K562 (cell line): ENCODE measurements around the gene TMEM131. TPM values are rescaled to one million over a fixed set of nuclear protein-coding genes. Genes with fewer than 3 reads are reported as not detected.

Experiments
- ATAC-seq: fragments of 200-7000 bp; cut with Tn5 transposase; 3 replicates; pipeline ENCODE4 v1.9.1; 2020; ENCODE audit warnings: moderate library complexity
- Bru-seq: library from RNA; stranded (reverse); fragments of 400-500 nt; gene quantifications from one replicate; lab custom pipeline; 2021; lab: Mats Ljungman, UMichigan
- BruChase-seq, 2 experiments: library from RNA; stranded (reverse); fragments of 400-500 nt; gene quantifications; one replicate each; lab custom pipeline; 2021; lab: Mats Ljungman, UMichigan
- BruUV-seq: library from RNA; stranded (reverse); fragments of 400-500 nt; replicated peaks from 2 replicates; lab custom pipeline; 2021; lab: Mats Ljungman, UMichigan
- CTCF ChIA-PET: fragments of 300-600 bp; formaldehyde crosslinking; extraction: SDS; loops from one replicate; lab custom pipeline; 2021; ENCODE audit warnings: low intra/inter-chr PET ratio; lab: Yijun Ruan, JAX
- POLR2A ChIA-PET: fragments of 300-600, 350-650 bp; sonication (Branson Sonifier 250); formaldehyde crosslinking; extraction: SDS; loops from one replicate; lab custom pipeline; 2021; ENCODE audit warnings: antibody characterized with exemption, inconsistent platforms; lab: Yijun Ruan, JAX
- DNase-seq, 4 experiments: peaks; one replicate each; pipeline versions ENCODE4 v3.0.0 to v3.0.0-alpha.2; 2011 to 2018; ENCODE audit warnings: low spot score in 3 of 4, mixed read lengths in 3 of 4; ENCODE audit errors: extremely low read depth in 1 of 4
- FAIRE-seq: peaks from 2 replicates; lab custom pipeline; 2011; peaks lifted over from hg19 to GRCh38; lab: Jason Lieb, UNC
- H2AFZ ChIP-seq: 2 replicates; pipeline ENCODE4 v1.6.0; 2011; ENCODE audit warnings: low read depth, low read length, control low read depth, inconsistent platforms
- H3K27ac ChIP-seq: fragments of 200-600 bp; 3 replicates; pipeline ENCODE4 v1.8.0; 2011; ENCODE audit warnings: low read depth, mild to moderate bottlenecking, control low read depth, inconsistent platforms, low read length, moderate library complexity, mixed read lengths; ENCODE audit errors: extremely low read depth
- H3K27me3 ChIP-seq, 2 experiments: fragments of 300-600 bp in 1 of 2; 2 replicates in 1 of 2; 3 replicates in 1 of 2; pipeline versions ENCODE4 v1.6.0 to v1.8.0; 2011; ENCODE audit warnings: inconsistent platforms in 2 of 2, low read length in 2 of 2, mild to moderate bottlenecking in 1 of 2, mixed read lengths in 1 of 2, moderate library complexity in 1 of 2; ENCODE audit not compliant: control insufficient read depth in 2 of 2, insufficient read depth in 2 of 2
- H3K36me3 ChIP-seq: fragments of 300-600 bp; 3 replicates; pipeline ENCODE4 v1.8.0; 2011; ENCODE audit warnings: mild to moderate bottlenecking, low read length, inconsistent platforms; ENCODE audit not compliant: control insufficient read depth, insufficient read depth
- H3K4me1 ChIP-seq, 2 experiments: fragments of 200-600 bp in 1 of 2; replicated peaks in 1 of 2; 2 replicates in 1 of 2; 3 replicates in 1 of 2; pipeline versions ENCODE4 v1.5.1 to v1.8.0; 2011; ENCODE audit warnings: inconsistent platforms in 2 of 2, low read length in 2 of 2, mild to moderate bottlenecking in 1 of 2, mixed read lengths in 1 of 2, moderate library complexity in 1 of 2; ENCODE audit not compliant: control insufficient read depth in 2 of 2, insufficient read depth in 2 of 2
- H3K4me2 ChIP-seq: 2 replicates; pipeline ENCODE4 v1.6.1; 2011; ENCODE audit warnings: low read length, control low read depth, inconsistent platforms, mixed read lengths; ENCODE audit not compliant: insufficient read depth
- H3K4me3 ChIP-seq: fragments of 200-600 bp; sonication (generic), shearing (Covaris generic); 2 replicates; pipeline ENCODE4 v1.5.1; 2016; ENCODE audit warnings: control low read depth, inconsistent platforms
- H3K79me2 ChIP-seq: fragments of 200-600 bp; 3 replicates; pipeline ENCODE4 v1.8.0; 2011; ENCODE audit warnings: low read length, inconsistent platforms; ENCODE audit not compliant: control insufficient read depth, insufficient read depth
- H3K9ac ChIP-seq, 2 experiments: 2 replicates each; pipeline versions ENCODE4 v1.6.0 to v1.6.1; 2011; ENCODE audit warnings: low read depth in 2 of 2, low read length in 2 of 2, control low read depth in 1 of 2, inconsistent platforms in 1 of 2, mild to moderate bottlenecking in 1 of 2, mixed read lengths in 1 of 2; ENCODE audit not compliant: insufficient read depth in 1 of 2
- H3K9me1 ChIP-seq: one replicate; pipeline ENCODE4 v1.6.0; 2011; ENCODE audit warnings: inconsistent platforms, mild to moderate bottlenecking, low read length, moderate library complexity; ENCODE audit not compliant: control insufficient read depth, insufficient read depth
- H3K9me3 ChIP-seq: replicated peaks from 2 replicates; pipeline ENCODE4 v1.5.1; 2011; ENCODE audit warnings: low read depth, low read length, inconsistent platforms; ENCODE audit not compliant: control insufficient read depth, insufficient read depth
- H4K20me1 ChIP-seq: replicated peaks from 2 replicates; pipeline ENCODE4 v1.6.1; 2011; ENCODE audit warnings: low read length, inconsistent platforms, mixed read lengths; ENCODE audit not compliant: control insufficient read depth, insufficient read depth
- FIP1L1 ChIP-seq: fragments of 200-400 bp; formaldehyde crosslinking; IDR thresholded peaks from 2 replicates; pipeline ENCODE4 v1.6.1; 2018; ENCODE audit warnings: mild to moderate bottlenecking, low read depth, low read length; ENCODE audit not compliant: poor library complexity, severe bottlenecking
- HMG20A ChIP-seq: fragments of 450-650 bp; formaldehyde crosslinking; conservative IDR thresholded peaks from 2 replicates; pipeline ENCODE4 v1.4.0; 2020; ENCODE audit warnings: mild to moderate bottlenecking, mixed read lengths
- STAT6 ChIP-seq: sonication (generic); formaldehyde crosslinking; IDR thresholded peaks from 2 replicates; pipeline ENCODE4 v1.8.1; 2023; ENCODE audit warnings: mild to moderate bottlenecking, missing genetic modification reagents
- ZNF282 ChIP-seq: sonication (generic); formaldehyde crosslinking; IDR thresholded peaks from 2 replicates; pipeline ENCODE4 v1.8.1; 2023; ENCODE audit warnings: missing genetic modification reagents
- ZNF395 ChIP-seq: fragments of 200-800 bp; sonication (Bioruptor generic); IDR thresholded peaks from 2 replicates; pipeline ENCODE4 v1.6.1; 2017; ENCODE audit warnings: missing genetic modification characterization, missing compliant biosample characterization
- WGBS: fragments of 100-300 bp; shearing (Covaris generic); methylation state at CpG from one replicate; pipeline ENCODE4 v1.1.6; 2016; ENCODE audit warnings: low coverage, mixed read lengths; ENCODE audit not compliant: insufficient coverage; ENCODE audit errors: missing lambda C conversion rate; 5-methylcytosine and 5-hydroxymethylcytosine counted together
- in situ Hi-C: fragments of 300-500 bp; cut with MboI; formaldehyde crosslinking; loops from 4 replicates; pipeline ENCODE4 v1.15.0; 2018; ENCODE audit warnings: inconsistent platforms, mixed read lengths
- intact Hi-C: fragments of 100-400 bp; cut with micrococcal nuclease; formaldehyde crosslinking; loops from 2 replicates; pipeline ENCODE4 v1.14.2; 2022
- long read RNA-seq, 3 experiments: library from polyadenylated mRNA in 2 of 3; library from RNA in 1 of 3; unstranded in 2 of 3; stranded (forward) in 1 of 3; transcript quantifications; one replicate each; pipeline ENCODE4 v2.0.0, GENCODE V29; 2019 to 2022
- polyA minus RNA-seq, 3 experiments: library from RNA; depleted of rRNA, polyadenylated mRNA; stranded (reverse); fragments of >200 nt; gene quantifications; 2 replicates each; pipeline ENCODE4 v1.2.3, GENCODE V29; 2011
- polyA plus RNA-seq, 8 experiments: library from polyadenylated mRNA; depleted of rRNA in 4 of 8; stranded (reverse) in 5 of 8; unstranded in 3 of 8; fragments of >200 nt; fragmentation: Nextera tagmentation in 2 of 8; fragmentation: Illumina TruSeq in 1 of 8; extraction: Ambion mirVana in 2 of 8; extraction: Trizol in 1 of 8; gene quantifications; 2 replicates each; pipeline versions ENCODE4 v1.2.1 to v1.2.3, GENCODE V29; 2011 to 2014; ENCODE audit warnings: inconsistent platforms in 1 of 8, missing spikeins in 1 of 8
- total RNA-seq, 7 experiments: library from RNA; depleted of rRNA in 6 of 7; stranded (reverse); fragments of >200 nt in 6 of 7; fragmentation: Illumina TruSeq in 2 of 7; extraction: Trizol in 2 of 7; gene quantifications; 2 replicates each; pipeline versions ENCODE4 v1.2.1 to v1.2.3, GENCODE V29; 2011 to 2021; ENCODE audit warnings: low replicate concordance in 1 of 7
- TF ChIP-seq, protein P1 (sequence below), 3 experiments: fragments of 200-800 bp in 1 of 3; sonication (Bioruptor generic) in 1 of 3; sonication (generic) in 1 of 3; formaldehyde crosslinking in 1 of 3; IDR thresholded peaks; 2 replicates each; pipeline versions ENCODE4 v1.6.1 to v1.8.0; 2016 to 2022; ENCODE audit warnings: mild to moderate bottlenecking in 2 of 3, missing compliant biosample characterization in 2 of 3, missing genetic modification characterization in 2 of 3, missing genetic modification reagents in 1 of 3

Gene TMEM131
- total RNA-seq (2011; cell fraction: chromatin; rRNA removed; ENCODE audit: low replicate concordance): 56.9 and 132 TPM in 2 replicates
- total RNA-seq (2011; cell fraction: nucleolus; rRNA removed): 27.5 and 28.5 TPM in 2 replicates
- total RNA-seq (2011; cell fraction: nucleoplasm; rRNA removed): 54.1 and 66.5 TPM in 2 replicates
- 6.6 and 8.2 TPM in 2 replicates for total RNA-seq (2014; rRNA removed)
- 11.2 and 12.4 TPM in 2 replicates for total RNA-seq (2014; rRNA removed; fragmentation: Illumina TruSeq; extraction: Trizol)
- total RNA-seq (2015; rRNA removed; fragmentation: Illumina TruSeq; extraction: Trizol): 13.6 and 14.6 TPM in 2 replicates
- 20.4 and 22.1 TPM in 2 replicates for total RNA-seq (2021)
- 11.3 and 16.0 TPM in 2 replicates for polyA plus RNA-seq (2011; rRNA removed)
- polyA plus RNA-seq (2011; cell fraction: cytosol; rRNA removed): 6.2 and 8.7 TPM in 2 replicates
- 53.6 and 59.0 TPM in 2 replicates for polyA plus RNA-seq (2011; cell fraction: nucleus; rRNA removed)
- 13.3 and 19.4 TPM in 2 replicates for polyA plus RNA-seq (2012)
- polyA plus RNA-seq (2014; fragmentation: Illumina TruSeq; extraction: Trizol): 17.6 and 21.1 TPM in 2 replicates
- polyA plus RNA-seq (2014; fragmentation: Nextera tagmentation; extraction: Ambion mirVana): 1 to 10 TPM; 2.5 to 2.8 TPM
- 14.3 and 15.6 TPM in 2 replicates for polyA plus RNA-seq (2014; rRNA removed)
- polyA minus RNA-seq (2011; rRNA and poly(A)+ RNA removed): 32.2 and 35.7 TPM in 2 replicates
- polyA minus RNA-seq (2011; cell fraction: cytosol; rRNA and poly(A)+ RNA removed): 9.0 and 13.8 TPM in 2 replicates
- 29.2 and 61.2 TPM in 2 replicates for polyA minus RNA-seq (2011; cell fraction: nucleus; rRNA and poly(A)+ RNA removed)
- percentile 74 among the genes with signal in this experiment for Bru-seq, nascent RNA
- BruChase-seq, experiment 1, labeled RNA remaining after a 2-hour chase: percentile 77 among the genes with signal in this experiment
- BruChase-seq, experiment 2, labeled RNA remaining after a 6-hour chase: percentile 78 among the genes with signal in this experiment
- long read RNA-seq, experiment 1, partial matches to known transcripts: 28 of 33 reads
- long read RNA-seq, experiment 1, other reads (novel, unspliced or antisense): 5 of 33 reads
- long read RNA-seq, experiment 2, full-length matches to known transcripts: 2 of 24 reads
- long read RNA-seq, experiment 2, partial matches to known transcripts: 7 of 24 reads
- long read RNA-seq, experiment 2, other reads (novel, unspliced or antisense): 15 of 24 reads
- long read RNA-seq, experiment 3, partial matches to known transcripts: 0 of 1 reads
- long read RNA-seq, experiment 3, other reads (novel, unspliced or antisense): 1 of 1 reads

DNA sequence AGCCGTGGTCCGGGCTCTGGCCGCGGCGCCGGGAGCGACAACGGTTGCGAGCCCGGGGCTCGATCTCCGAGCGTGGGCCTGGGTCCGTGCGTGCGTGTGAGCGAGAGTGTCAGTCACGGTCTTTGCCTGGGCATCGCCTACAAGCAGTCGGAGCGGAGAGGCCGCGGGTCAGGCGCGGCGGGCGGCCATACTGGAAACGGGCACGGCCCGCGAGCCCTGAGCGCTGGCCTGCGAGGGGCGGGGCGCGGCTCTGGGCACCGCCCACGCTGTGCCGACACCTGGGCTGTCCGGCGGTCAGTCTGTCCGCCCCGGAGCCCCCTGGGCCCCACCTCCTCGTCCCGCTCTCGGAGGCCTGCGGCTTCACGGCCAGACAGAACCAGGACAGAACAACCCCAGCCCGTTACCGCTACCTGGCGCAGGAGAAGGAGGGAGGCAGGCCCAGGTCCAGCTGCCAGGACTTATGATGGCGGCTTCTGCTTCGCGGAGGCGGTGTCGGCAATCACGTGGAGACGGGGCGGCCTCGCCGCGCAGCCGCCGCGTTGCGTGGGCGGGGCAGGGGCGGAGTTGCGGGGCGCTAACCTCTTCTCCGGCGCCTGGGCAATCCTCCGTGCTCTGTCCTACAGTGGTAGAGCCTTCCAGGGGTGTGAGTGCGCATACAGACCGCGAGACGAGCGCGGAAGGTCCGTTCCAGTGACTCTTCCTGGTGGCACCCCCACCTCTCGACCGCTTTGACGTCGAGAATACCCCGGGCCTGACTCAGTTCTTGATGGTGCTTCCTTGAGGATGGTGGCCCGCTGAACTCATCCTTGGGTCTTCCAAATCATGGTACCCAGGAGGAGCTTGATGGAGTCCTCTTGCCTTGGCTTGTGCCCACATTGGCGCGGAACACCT lies at the start of gene TMEM131:
Gene TMEM131 (minus strand): TSS at position 215 of the 891 bp plus-strand sequence. CDS start 286 bp downstream, outside the sequence.
- CTCF ChIA-PET: no interaction called here
- TF ChIP-seq STAT6 (CRISPR knock-in tag): 0 out of 2 replicates have a peak, but pooled peaks have one; percentile 18
- TF ChIP-seq ZNF282: peak; percentile 76; the same call in 1 of the 2 replicates
- peak; percentile 72 for TF ChIP-seq FIP1L1
- TF ChIP-seq, protein P1, sequence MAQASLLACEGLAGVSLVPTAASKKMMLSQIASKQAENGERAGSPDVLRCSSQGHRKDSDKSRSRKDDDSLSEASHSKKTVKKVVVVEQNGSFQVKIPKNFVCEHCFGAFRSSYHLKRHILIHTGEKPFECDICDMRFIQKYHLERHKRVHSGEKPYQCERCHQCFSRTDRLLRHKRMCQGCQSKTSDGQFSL (CRISPR knock-in tag; IDR thresholded peaks at IDR 0.05): peak; percentile 58
- TF ChIP-seq, protein P1 (tag; IDR thresholded peaks at IDR 0.05): no peak
- TF ChIP-seq ZNF395 (CRISPR knock-in tag): peak; percentile 34; the same call in 1 of the 2 replicates
- no peak for TF ChIP-seq HMG20A (CRISPR knock-in tag)

More for the DNA sequence above, at the start of gene TMEM131:
- H3K79me2 ChIP-seq: peaks cover 46% of the 10 kb centered on the region
- H3K9me1 ChIP-seq: no peaks in the 10 kb centered on the region
- 2% methylated on average over 63 of the region's 88 CpGs for whole genome bisulfite sequencing
- FAIRE-seq (peak; percentile 91), ATAC-seq (peak; percentile 96), DNase-seq (peak; percentile 94 to 95 (median 95))
- in situ Hi-C loops (no loop called here), intact Hi-C loops (no loop called here)
- peak within 1 kb of the TSS; percentile 88 to 96 for H3K9ac ChIP-seq
- peaks cover 2 to 12% of the 10 kb centered on the region in 2 experiments for H3K4me1 ChIP-seq
- peak within 1 kb of the TSS; percentile 99 for H2AFZ ChIP-seq
- no peaks in the 10 kb centered on the region for H3K9me3 ChIP-seq
- peak within 1 kb of the TSS; percentile 97 for H3K27ac ChIP-seq
- BruUV-seq: no TSS peak
- H3K27me3 ChIP-seq: no peaks in the 10 kb centered on the region
- H3K36me3 ChIP-seq: no peaks in the 10 kb centered on the region
- POLR2A ChIA-PET: interaction anchor here (0.6 to 2.3 kb wide), 2 partner anchors 13 to 126 kb away, joined by 4 to 7 read pairs; no protein-coding TSS in a partner anchor
- H4K20me1 ChIP-seq: peaks cover 4% of the 10 kb centered on the region; the same call in 1 of the 2 replicates
- H3K4me2 ChIP-seq: peak within 1 kb of the TSS; percentile 94
- peak within 1 kb of the TSS; percentile 86 for H3K4me3 ChIP-seq
